Erythroblast (primary cell): Measurements from ENCODE around the gene ARHGEF7.

ENCODE experiments used
- DNase-seq, 2 experiments: peaks; one replicate each; lab custom pipeline; 2025; lab: John Stamatoyannopoulos, UW
- GATA1 ChIP-seq: IDR thresholded peaks from 2 replicates; pipeline ENCODE4 v1.6.1; 2011; ENCODE audit warnings: low read depth, mild to moderate bottlenecking, control low read depth, low read length, moderate library complexity
- POLR2A ChIP-seq: IDR thresholded peaks from 2 replicates; pipeline ENCODE4 v1.6.1; 2011; ENCODE audit warnings: mild to moderate bottlenecking, low read length

Gene ARHGEF7

DNA sequence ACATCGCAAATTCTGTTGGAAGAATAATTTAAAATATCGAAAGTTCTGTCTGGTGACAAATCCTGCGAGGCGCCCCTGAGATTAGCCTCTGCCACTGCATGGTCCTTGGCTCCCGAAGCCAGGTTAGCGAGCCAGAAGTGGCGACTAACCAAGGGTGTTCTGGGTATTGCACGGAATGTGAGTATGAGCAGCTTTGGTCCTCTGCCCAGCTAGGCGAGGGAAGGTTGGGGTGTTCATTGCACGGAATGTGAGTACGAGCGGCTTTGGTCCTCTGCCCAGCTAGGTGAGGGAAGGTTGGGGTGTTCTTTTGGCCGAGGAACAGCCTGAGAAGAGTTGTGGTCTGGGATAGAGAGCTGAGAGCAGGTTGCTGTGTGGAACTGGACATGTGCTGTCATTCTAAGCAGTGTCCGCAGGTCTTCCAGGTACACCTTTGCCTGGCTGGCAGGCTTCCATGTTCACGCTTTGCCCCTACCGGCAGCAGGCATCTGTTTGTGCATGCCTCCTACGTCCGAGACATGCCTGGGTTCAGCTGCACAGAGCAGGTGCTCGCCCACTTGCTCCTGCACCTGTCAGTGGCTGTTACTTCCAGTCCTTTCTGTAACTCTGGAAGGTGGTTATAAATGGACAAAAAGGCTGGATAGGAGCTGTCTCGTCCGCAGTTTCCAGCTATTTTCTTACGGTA is 187.1 kb downstream of the ARHGEF7 start:
- TF ChIP-seq POLR2A (no peak), GATA1 (no peak)
- DNase-seq, result no peak

DNA sequence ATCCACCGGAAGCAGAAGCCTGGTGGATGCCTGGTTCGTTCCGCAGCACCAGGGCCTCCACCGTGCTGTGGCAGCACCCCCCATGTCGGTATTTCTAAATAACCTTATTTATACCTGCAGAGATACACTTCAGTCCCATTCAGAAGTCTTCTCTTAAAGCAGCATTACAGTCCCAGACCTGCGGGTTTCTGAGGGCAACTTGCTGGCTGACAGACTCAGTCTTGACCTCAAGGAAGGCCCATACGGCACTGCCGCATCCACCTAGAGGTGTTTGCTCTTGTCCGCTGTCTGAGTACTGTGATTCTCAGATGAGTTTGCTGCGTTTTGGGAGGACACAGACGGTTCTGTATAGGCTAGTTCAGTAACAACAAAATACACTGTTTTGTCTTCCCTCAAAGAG is 188.4 kb downstream of the ARHGEF7 start:
- TF ChIP-seq POLR2A (no peak), GATA1 (no peak)
- DNase-seq, result no peak

DNA sequence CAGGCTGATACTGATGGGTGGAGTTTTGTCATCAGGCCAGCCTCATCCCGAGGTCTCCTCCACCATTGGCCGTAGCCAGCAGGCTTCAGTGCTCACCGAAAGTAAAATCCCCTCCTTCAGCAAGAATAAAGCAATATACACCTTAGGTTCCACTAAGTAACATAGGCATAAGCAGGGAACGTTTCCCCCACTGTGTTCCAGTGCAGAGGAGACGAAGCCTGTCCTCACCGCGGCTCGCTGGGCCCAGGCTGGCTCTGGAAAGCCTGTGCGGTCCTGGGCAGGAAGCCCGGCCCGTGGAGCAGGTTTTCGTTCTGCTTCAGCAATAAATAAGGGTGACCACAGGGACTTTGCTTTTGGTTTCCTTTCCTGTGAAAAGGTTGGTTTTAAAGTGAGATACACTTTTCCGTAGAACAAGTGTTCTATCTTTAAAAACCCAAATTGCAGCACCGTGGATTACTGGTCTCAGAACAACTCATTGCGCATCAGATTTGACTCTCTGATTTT is 189.0 kb downstream of the ARHGEF7 start:
- DNase-seq, result no peak
- TF ChIP-seq POLR2A (no peak), GATA1 (no peak)

DNA sequence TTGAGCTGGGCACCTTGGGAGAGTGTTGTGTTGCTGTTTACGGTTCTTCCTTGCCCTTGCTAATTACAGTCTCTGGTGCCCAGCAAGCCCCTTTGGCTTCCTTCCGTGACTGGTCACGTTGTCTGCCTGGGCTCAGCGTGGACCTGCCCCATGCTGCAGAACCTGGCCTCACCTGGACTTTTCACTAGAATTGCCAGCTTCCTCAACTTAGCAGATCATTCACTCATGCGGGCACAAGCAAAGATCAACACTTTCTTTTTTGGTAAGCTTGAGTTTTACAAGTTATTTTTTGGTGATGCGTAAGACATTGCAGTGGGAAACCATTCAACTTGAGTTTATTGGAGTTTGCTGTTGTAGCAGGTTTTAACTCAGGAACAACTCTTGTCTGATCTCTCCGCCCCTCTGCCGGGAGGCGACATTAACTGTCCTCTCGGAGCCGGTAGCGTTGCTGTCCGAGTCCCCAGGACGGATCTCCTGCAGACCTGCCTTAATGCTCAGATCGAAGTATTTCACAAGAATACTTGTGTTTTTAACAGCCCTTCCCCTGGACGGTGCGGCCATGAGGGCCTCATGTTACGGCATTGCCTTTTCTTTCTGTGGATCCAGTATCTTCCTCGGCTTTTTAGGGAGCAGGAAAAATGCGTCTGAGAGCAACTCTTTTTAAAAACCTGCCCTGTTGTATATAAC is 189.6 kb downstream of the ARHGEF7 start:
- no peak for TF ChIP-seq GATA1
- TF ChIP-seq POLR2A, result no peak
- DNase-seq, result no peak

DNA sequence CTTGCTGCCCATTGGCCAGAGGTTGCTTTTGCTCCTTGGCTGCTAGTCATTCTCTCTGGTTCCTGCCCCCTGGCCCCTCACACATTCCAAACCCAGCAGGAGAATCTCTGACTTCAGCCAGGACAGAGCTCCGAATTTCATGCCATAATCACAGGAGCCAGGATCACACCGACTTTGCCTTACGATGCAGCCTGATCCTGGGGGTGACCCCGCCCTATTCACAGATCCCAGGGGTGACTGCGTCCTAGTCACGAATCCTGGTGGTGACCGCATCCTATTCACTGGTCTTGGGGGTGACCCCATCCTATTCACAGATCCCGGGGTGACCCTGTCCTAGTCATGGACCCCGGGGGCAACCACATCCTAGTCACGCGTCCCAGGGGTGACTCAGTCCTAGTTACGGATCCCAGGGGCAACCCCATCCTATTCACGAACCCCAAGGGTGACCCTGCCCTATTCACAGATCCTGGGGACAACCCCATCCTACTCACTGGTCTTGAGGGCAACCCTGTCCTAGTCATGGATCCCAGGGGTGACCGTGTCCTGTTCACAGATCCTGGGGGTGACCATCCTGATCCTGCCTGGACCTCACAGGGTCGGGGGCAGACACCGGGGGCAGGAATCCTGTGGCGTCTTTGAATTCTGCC is 198.0 kb downstream of the ARHGEF7 start:
- TF ChIP-seq POLR2A, result no peak
- DNase-seq, result no peak

DNA sequence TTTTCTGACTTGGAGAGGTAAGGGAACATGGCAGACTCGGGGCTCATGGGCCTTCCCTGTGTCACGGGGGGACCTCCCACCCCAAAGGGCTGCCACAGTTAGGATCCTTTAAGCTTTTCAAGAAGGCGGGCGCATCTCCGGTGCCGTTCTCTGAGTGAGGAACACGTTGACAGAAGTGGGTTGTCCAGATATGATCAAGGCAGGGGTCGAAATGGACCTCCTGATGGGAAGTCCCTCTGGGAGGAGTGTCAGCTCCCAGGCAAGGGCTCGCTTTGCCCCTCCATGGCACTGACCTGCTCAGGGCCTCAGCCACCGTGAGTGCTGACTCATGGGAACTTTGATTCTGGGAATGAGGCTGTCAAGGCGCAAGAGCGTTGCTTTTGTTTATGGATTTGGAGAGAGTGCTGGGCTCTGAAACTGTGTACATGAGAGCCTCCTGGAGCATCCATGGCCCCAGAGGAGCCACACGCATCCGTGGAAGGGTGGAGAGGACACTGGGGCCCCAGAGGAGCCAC is 198.9 kb downstream of the ARHGEF7 start:
- DNase-seq, result no peak
- TF ChIP-seq GATA1 (no peak), POLR2A (no peak)

DNA sequence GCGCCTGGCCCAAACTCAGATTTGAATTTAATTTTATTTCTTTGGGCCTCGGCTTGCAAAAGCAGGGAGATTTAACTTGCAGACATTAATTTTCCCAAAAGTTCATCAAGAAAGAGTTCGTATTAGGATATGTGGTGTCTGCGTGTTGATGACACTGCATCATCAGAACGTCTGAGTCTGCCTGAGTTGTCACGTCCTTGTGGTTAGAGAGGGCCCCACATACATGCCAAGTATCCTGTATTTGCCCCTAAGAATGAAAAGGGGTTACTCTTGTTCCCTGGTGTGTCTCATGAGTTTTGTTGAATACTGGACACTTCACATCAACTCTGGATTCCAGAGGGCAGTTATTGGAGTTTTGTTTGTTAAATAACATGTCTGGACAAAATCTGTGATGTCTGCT is 199.7 kb downstream of the ARHGEF7 start:
- TF ChIP-seq POLR2A, result no peak
- no peak for TF ChIP-seq GATA1
- DNase-seq, result no peak

DNA sequence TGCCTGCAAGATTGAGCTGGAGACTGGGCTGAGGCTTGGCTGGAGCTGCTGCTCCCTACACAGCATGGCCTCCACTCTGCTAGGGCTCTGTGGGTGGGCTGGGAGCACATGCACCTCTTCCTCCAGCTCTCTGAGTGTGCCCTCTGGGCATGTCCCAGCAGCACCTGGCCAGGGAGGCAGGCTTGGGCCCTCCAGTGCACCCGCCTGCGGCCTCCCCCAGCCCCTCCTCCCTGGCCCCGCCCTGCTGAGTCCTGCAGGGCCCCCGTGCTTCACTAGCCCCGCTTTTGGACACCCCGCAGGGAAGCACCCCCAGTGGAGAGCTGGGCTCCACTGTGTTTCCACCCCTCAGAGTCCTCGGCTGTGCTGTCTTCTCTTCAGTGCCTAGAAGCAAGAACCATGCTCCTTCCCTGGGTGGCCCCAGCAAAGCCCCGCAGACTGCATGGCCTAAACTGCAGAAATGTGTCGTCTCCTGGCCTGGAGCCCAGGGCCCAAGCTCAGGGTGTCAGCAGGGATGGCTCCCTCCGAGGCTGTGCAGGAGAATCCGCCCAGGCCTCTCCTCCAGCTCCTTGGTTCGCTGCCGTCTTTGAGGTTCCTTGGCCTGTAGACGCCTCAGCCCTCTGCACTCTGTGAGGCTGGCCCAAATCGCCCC is 200.4 kb downstream of the ARHGEF7 start:
- TF ChIP-seq POLR2A (no peak), GATA1 (no peak)
- DNase-seq, result no peak

DNA sequence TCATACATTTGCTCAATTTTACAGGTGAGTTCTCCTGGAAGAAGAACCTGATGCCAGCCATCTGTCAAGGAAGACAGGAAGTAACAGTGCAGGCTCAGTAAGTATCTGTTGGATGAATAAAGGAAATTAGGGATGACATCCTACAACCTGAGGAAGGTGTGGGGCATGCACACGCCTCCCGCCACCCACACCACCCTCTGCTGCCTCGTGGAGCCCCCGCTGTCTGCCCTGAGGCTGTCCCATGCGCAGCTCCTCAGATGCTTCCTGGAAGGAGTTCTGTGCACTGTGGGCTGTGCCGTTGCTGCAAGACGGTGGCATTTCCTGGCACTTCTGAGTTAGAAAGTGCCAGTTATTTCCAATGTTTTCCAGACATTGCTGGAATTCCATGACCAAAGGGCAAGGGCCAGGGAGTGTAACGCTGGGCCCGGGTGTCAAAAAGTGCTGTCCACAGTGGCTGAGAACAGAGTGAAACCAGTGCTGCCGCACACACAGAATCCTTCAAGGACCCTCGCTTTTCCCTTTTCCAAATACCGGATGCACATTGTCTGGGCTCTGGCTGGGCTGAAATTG is 201.1 kb downstream of the ARHGEF7 start:
- DNase-seq, result no peak

DNA sequence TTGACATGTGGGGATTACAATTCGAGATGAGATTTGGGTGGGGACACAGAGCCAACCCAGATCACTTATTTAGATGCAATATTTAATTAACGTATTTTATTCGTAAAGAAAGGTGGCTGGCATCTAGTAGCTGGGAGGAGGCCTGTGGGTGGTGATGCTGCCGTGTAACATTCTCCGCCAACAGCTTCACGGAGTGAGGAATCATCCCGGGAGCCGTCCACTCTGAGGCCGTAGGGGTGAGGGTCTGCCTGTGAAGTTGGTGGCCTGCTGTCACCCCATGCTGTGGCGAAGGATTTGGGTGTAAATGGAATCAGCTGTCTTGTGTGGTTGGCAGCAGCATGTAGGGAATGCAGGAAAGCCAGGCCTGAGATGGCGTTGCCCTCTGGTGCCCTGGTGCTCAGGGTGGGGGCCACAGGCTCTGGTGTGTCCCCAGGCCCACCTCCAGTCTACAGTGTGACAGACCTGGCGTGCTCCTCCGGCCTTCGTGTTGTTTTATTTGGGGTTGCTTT is 202.0 kb downstream of the ARHGEF7 start:
- no peak for TF ChIP-seq POLR2A
- no peak for TF ChIP-seq GATA1
- no peak for DNase-seq

More for the DNA sequence above, 201.1 kb downstream of the ARHGEF7 start:
- TF ChIP-seq POLR2A, result no peak
- TF ChIP-seq GATA1, result no peak

DNA sequence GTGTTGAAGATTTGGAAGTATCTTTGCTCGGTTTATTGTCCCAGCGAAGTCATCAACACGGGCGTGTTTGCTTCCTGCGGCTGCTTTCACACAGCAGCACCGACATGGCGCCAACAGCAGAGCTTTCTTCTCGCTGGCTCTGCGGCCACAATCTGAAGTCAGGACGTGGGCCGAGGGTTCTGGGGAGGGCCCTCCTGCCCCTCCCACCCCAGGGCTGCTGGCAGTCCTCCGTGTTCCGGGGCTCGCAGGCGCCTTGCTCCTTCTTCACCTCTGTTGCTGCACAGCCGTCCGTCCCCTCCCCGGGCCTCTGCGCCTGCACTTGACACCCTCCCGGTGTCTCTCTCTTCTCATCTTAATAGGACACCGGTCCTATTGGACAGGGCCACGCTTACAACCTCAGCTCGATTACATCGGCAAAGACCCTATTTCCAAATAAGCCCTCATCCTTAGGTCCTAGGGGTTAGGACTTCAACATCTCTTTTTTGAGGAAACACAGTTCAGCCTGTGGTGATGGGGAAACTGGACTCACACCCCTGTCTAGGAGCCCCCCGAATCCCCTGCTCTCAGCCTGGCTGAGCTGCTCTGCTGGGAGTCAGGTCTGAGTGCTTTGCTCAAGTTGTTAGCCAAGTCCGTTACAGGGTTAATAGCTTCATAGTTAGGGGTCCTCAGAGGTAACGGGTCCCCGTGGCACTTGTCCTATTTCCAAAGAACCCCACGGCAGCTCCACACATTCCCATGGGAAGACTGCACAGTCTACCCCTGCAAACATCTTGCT is 202.6 kb downstream of the ARHGEF7 start:
- no peak for DNase-seq
- TF ChIP-seq POLR2A (no peak), GATA1 (no peak)

DNA sequence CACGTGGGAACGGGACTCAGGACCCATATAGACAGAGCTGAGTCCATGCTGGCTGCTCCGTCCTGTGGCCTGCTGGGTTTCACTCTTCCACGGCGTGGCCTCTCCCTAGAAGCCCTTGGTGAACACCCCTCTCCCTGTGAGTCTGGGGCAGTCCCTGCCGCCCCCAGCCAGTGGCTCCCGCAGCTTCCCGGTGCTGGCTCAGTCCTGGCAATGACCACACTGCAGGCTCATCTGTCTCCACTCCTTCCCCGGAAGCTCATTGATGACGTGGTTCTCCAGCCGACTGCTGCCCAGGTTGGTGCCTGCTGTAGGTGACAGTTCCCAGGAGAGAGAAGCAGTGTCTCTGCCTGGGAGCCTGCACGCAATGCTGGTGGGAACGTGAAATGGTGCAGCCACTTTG is 203.3 kb downstream of the ARHGEF7 start:
- DNase-seq, result no peak
- no peak for TF ChIP-seq POLR2A
- TF ChIP-seq GATA1, result no peak

DNA sequence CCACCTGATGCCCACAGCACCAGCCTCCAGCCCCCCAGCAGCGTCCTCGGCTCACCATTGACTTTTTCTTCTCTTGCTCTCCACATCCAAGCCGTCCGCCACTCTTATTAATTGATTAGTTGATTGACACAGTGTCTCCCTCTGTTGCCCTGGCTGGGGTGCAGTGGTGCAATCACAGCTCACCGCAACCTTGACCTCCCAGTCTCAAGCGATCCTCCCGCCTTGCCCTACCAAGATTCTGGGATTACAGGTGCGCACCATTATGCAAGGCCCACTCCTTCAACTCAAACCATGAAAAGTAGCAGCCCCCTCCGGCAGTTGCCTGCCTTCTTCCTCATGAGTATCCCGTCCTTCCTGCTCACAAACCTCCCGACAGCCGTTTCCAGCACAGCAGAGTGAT is 204.4 kb downstream of the ARHGEF7 start:
- TF ChIP-seq POLR2A (no peak), GATA1 (no peak)
- no peak for DNase-seq
